GM12878 (cell line): ENCODE data around the gene UHRF1. TPM values are rescaled to one million over a fixed set of nuclear protein-coding genes. Genes with fewer than 3 reads are reported as not detected.

Experiments
- ATAC-seq: fragments of 200-7000 bp; cut with Tn5 transposase; 3 replicates; pipeline ENCODE4 v1.9.1; 2020; ENCODE audit warnings: mild to moderate bottlenecking, moderate library complexity
- BruUV-seq: library from RNA; stranded (reverse); fragments of 400-500 nt; replicated peaks from 2 replicates; lab custom pipeline; 2021; lab: Mats Ljungman, UMichigan
- CTCF ChIA-PET: fragments of 300-600 bp; sonication (Branson Sonifier 250); formaldehyde crosslinking; extraction: SDS; loops from one replicate; lab custom pipeline; 2021; ENCODE audit warnings: inconsistent platforms; lab: Yijun Ruan, JAX
- POLR2A ChIA-PET: fragments of 350-600 bp; formaldehyde crosslinking; extraction: SDS; loops from one replicate; lab custom pipeline; 2021; ENCODE audit warnings: inconsistent platforms; lab: Charles Lee
- RAD21 ChIA-PET: fragments of 300-600 bp; sonication (Branson Sonifier 250); formaldehyde crosslinking; loops from one replicate; lab custom pipeline; 2023; ENCODE audit warnings: antibody characterized with exemption; ENCODE audit not compliant: unreplicated experiment; lab: Charles Lee
- SMC1A ChIA-PET: fragments of 300-600 bp; sonication (Branson Sonifier 250); formaldehyde crosslinking; loops from one replicate; lab custom pipeline; 2023; ENCODE audit not compliant: unreplicated experiment, uncharacterized antibody; lab: Charles Lee
- DNase-seq: peaks from one replicate; pipeline ENCODE4 v3.0.0-alpha.2; 2011; ENCODE audit warnings: low read depth, low spot score
- FAIRE-seq: peaks from 3 replicates; lab custom pipeline; 2011; peaks lifted over from hg19 to GRCh38; lab: Jason Lieb, UNC
- H2AFZ ChIP-seq: 2 replicates; pipeline ENCODE4 v1.6.0; 2011; ENCODE audit warnings: low read depth, low read length, control low read depth; ENCODE audit not compliant: control insufficient read depth
- H3K27ac ChIP-seq: 2 replicates; pipeline ENCODE4 v1.5.1; 2011; ENCODE audit warnings: control low read depth; ENCODE audit not compliant: control insufficient read depth, insufficient read depth
- H3K27me3 ChIP-seq, 2 experiments: replicated peaks in 1 of 2; 2 replicates each; pipeline versions ENCODE4 v1.6.0 to v1.6.1; 2011; ENCODE audit warnings: low read length in 1 of 2; ENCODE audit not compliant: control insufficient read depth in 2 of 2, insufficient read depth in 2 of 2
- H3K36me3 ChIP-seq, 2 experiments: 2 replicates each; pipeline ENCODE4 v1.5.1; 2011; ENCODE audit warnings: low read length in 1 of 2; ENCODE audit not compliant: control insufficient read depth in 2 of 2, insufficient read depth in 2 of 2
- H3K4me1 ChIP-seq: 2 replicates; pipeline ENCODE4 v1.6.1; 2011; ENCODE audit warnings: mild to moderate bottlenecking, low read length, moderate library complexity, mixed read lengths; ENCODE audit not compliant: control insufficient read depth, insufficient read depth
- H3K4me2 ChIP-seq: 2 replicates; pipeline ENCODE4 v1.6.0; 2011; ENCODE audit warnings: control low read depth; ENCODE audit not compliant: control insufficient read depth, insufficient read depth
- H3K4me3 ChIP-seq: fragments of 200-600 bp; sonication (generic); 2 replicates; pipeline ENCODE4 v1.5.1; 2016
- H3K79me2 ChIP-seq: 2 replicates; pipeline ENCODE4 v1.6.0; 2011; ENCODE audit warnings: low read length; ENCODE audit not compliant: control insufficient read depth, insufficient read depth
- H3K9ac ChIP-seq: 2 replicates; pipeline ENCODE4 v1.8.0; 2011; ENCODE audit warnings: low read length, control low read depth, mixed read lengths; ENCODE audit not compliant: control insufficient read depth, insufficient read depth
- H3K9me3 ChIP-seq: replicated peaks from 3 replicates; pipeline ENCODE4 v1.5.1; 2011; ENCODE audit warnings: mild to moderate bottlenecking, low read length; ENCODE audit not compliant: control insufficient read depth, insufficient read depth
- H4K20me1 ChIP-seq: 2 replicates; pipeline ENCODE4 v1.6.0; 2011; ENCODE audit not compliant: control insufficient read depth, insufficient read depth
- E2F4 ChIP-seq: IDR thresholded peaks from 2 replicates; pipeline ENCODE4 v1.6.1; 2012; ENCODE audit warnings: low read depth, low read length, improper control_type of control experiment
- ETV6 ChIP-seq, 2 experiments: fragments of 450-650 bp in 1 of 2; IDR thresholded peaks in 1 of 2; conservative IDR thresholded peaks in 1 of 2; 2 replicates each; pipeline ENCODE4 v1.6.1; 2014; ENCODE audit warnings: antibody characterized with exemption in 1 of 2, borderline replicate concordance in 1 of 2, low read depth in 1 of 2, mild to moderate bottlenecking in 1 of 2, moderate library complexity in 1 of 2
- HCFC1 ChIP-seq: fragments of 150-350 bp; IDR thresholded peaks from 2 replicates; pipeline ENCODE4 v1.6.1; 2014; ENCODE audit warnings: low read length
- JUNB ChIP-seq: IDR thresholded peaks from 2 replicates; pipeline ENCODE4 v1.6.1; 2016; ENCODE audit warnings: antibody characterized with exemption, mild to moderate bottlenecking
- MLLT1 ChIP-seq: fragments of 450-650 bp; IDR thresholded peaks from 2 replicates; pipeline ENCODE4 v1.6.1; 2016; ENCODE audit warnings: mild to moderate bottlenecking
- NR2C1 ChIP-seq: fragments of 450-650 bp; IDR thresholded peaks from 2 replicates; pipeline ENCODE4 v1.6.1; 2017; ENCODE audit warnings: antibody characterized with exemption, mild to moderate bottlenecking, moderate library complexity
- NR2F1 ChIP-seq: fragments of 450-650 bp; conservative IDR thresholded peaks from 2 replicates; pipeline ENCODE4 v1.6.1; 2017; ENCODE audit warnings: mild to moderate bottlenecking
- POU2F2 ChIP-seq: IDR thresholded peaks from 3 replicates; pipeline ENCODE4 v1.6.1; 2011; ENCODE audit warnings: low read depth, mild to moderate bottlenecking, low read length, borderline replicate concordance
- RAD51 ChIP-seq: fragments of 450-650 bp; IDR thresholded peaks from 2 replicates; pipeline ENCODE4 v1.6.1; 2016; ENCODE audit warnings: moderate library complexity, mild to moderate bottlenecking, inconsistent platforms
- RELB ChIP-seq: fragments of 450-650 bp; IDR thresholded peaks from 2 replicates; pipeline ENCODE4 v1.6.1; 2017; ENCODE audit warnings: low read depth, mild to moderate bottlenecking, moderate library complexity
- RUNX3 ChIP-seq: IDR thresholded peaks from 2 replicates; pipeline ENCODE4 v1.6.1; 2012; ENCODE audit warnings: low read length, inconsistent platforms
- TCF12 ChIP-seq: IDR thresholded peaks from 2 replicates; pipeline ENCODE4 v1.6.1; 2011; ENCODE audit warnings: low read depth, mild to moderate bottlenecking, low read length
- TCF3 ChIP-seq: IDR thresholded peaks from 2 replicates; pipeline ENCODE4 v1.6.1; 2012; ENCODE audit warnings: low read depth, mild to moderate bottlenecking, low read length, borderline replicate concordance; ENCODE audit not compliant: insufficient read depth
- ZZZ3 ChIP-seq: IDR thresholded peaks from 2 replicates; pipeline ENCODE4 v1.6.1; 2011; ENCODE audit warnings: low read depth; ENCODE audit not compliant: control insufficient read depth, insufficient read length
- WGBS: methylation state at CpG from one replicate; pipeline ENCODE4 v1.1.6; 2016; ENCODE audit warnings: low lambda C conversion rate; ENCODE audit not compliant: insufficient replicate concordance, insufficient coverage; ENCODE audit errors: missing lambda C conversion rate; 5-methylcytosine and 5-hydroxymethylcytosine counted together
- in situ Hi-C: fragments of 300-500 bp; cut with MboI; formaldehyde crosslinking; loops from 9 replicates; pipeline ENCODE4 v1.14.3; 2018; ENCODE audit warnings: mixed read lengths
- intact Hi-C: fragments of 100-400 bp; cut with micrococcal nuclease; formaldehyde crosslinking; loops from one replicate; pipeline ENCODE4 v1.14.2; 2022; ENCODE audit not compliant: unreplicated experiment
- polyA plus RNA-seq, 11 experiments: library from polyadenylated mRNA; depleted of rRNA in 4 of 11; unstranded in 6 of 11; stranded (reverse) in 5 of 11; fragments of >200 nt; fragmentation: Nextera tagmentation in 4 of 11; fragmentation: Illumina TruSeq in 1 of 11; extraction: Ambion mirVana in 4 of 11; extraction: Trizol in 1 of 11; gene quantifications; 1 replicate in 1 of 11; 2 replicates in 10 of 11; pipeline versions ENCODE4 v1.2.1 to v1.2.3, GENCODE V29; 2011 to 2016; ENCODE audit warnings: inconsistent platforms in 2 of 11, missing spikeins in 2 of 11, low read depth in 1 of 11
- total RNA-seq, 4 experiments: library from RNA; depleted of rRNA in 3 of 4; stranded (reverse); fragments of >200 nt in 3 of 4; fragmentation: Illumina TruSeq in 1 of 4; extraction: Trizol in 1 of 4; gene quantifications; 2 replicates each; pipeline versions ENCODE4 v1.2.1 to v1.2.3, GENCODE V29; 2013 to 2021

UHRF1 gene
- total and polyA plus RNA-seq, 10 of the 15 experiments (the other 5 are each of a cell fraction or from before 2014, with no cell fraction given): 13.0 to 109 (median 37.7) TPM

GRCh38 chr19:4996701-4997100 is 87.4 kb downstream of the UHRF1 start:
- Histone ChIP-seq H3K27me3 (no peaks in the 10 kb centered on the region), H3K4me1 (no peaks in the 10 kb centered on the region), H3K9ac (no peak overlapping the region), H4K20me1 (0 out of 2 replicates have a peak, but pooled peaks cover 3% of the 10 kb centered on the region), H3K36me3 (peaks cover 6 to 8% of the 10 kb centered on the region in 2 experiments; a peak in 3 of 4 replicates), H3K9me3 (no peaks in the 10 kb centered on the region; the same call in 2 of the 3 replicates), H3K4me2 (no peak overlapping the region), H2AFZ (no peak overlapping the region), H3K79me2 (peaks cover 18% of the 10 kb centered on the region), H3K27ac (no peak overlapping the region), H3K4me3 (no peak overlapping the region)
- BruUV-seq: no TSS peak
- no peak for FAIRE-seq
- WGBS: 44% methylated on average over 5 of the region's 5 CpGs
- TF ChIP-seq RELB: no peak
- TF ChIP-seq RAD51: no peak
- no peak for TF ChIP-seq TCF12
- no peak for TF ChIP-seq NR2F1
- TF ChIP-seq HCFC1: no peak
- no peak for TF ChIP-seq RUNX3
- TF ChIP-seq E2F4: no peak
- no peak for TF ChIP-seq POU2F2
- TF ChIP-seq JUNB: no peak
- no peak for TF ChIP-seq ZZZ3
- no peak for TF ChIP-seq NR2C1
- no peak for TF ChIP-seq ETV6 (conservative IDR thresholded peaks at IDR 0.05 in 1 of 2, IDR thresholded peaks at IDR 0.05 in 1 of 2; ENCODE audit: borderline replicate concordance in 1 of 2, low read depth in 1 of 2)
- no peak for TF ChIP-seq TCF3
- no peak for TF ChIP-seq MLLT1
- ChIA-PET POLR2A (no interaction called here), CTCF (interaction anchor here (1.0 kb wide), 1 partner anchor 187 kb away, joined by 3 read pairs; no protein-coding TSS in a partner anchor), RAD21 (no interaction called here), SMC1A (no interaction called here)
- intact Hi-C loops: no loop called here
- no peak for DNase-seq
- in situ Hi-C loops: no loop called here
- ATAC-seq: no peak
